Measurements from ENCODE around the gene ADGRD2. TPM values are rescaled to one million over a fixed set of nuclear protein-coding genes. Genes with fewer than 3 reads are reported as not detected.

ADGRD2 gene
- total and polyA plus RNA-seq, 9 of the 15 experiments (the other 6 are each of a cell fraction or from before 2014, with no cell fraction given), result not detected

- POLR2A ChIA-PET, result no interaction called here
- intact Hi-C loops (cut with micrococcal nuclease), result no loop called here
Measured at GRCh38 chr9:124458441-124458840, 8.2 kb downstream of the ADGRD2 start.

More at GRCh38 chr9:124458441-124458840, 8.2 kb downstream of the ADGRD2 start:
- peaks cover 3 to 27% of the 10 kb centered on the region in 2 experiments; a peak in 3 of 5 replicates for H3K27me3 ChIP-seq (ENCODE audit: control insufficient read depth in 2 of 2, insufficient read depth in 2 of 2, low read length in 2 of 2)
- H2AFZ ChIP-seq (ENCODE audit: low read depth, low read length), result no peak overlapping the region
- H3K4me3 ChIP-seq, result no peak overlapping the region
- TF ChIP-seq TAL1 (IDR thresholded peaks at IDR 0.05) (no peak), NUFIP1 (IDR thresholded peaks at IDR 0.05; ENCODE audit: partially characterized antibody) (no peak), ZNF253 (CRISPR knock-in tag; conservative IDR thresholded peaks at IDR 0.05) (no peak), STAG1 (CRISPR knock-in tag; IDR thresholded peaks at IDR 0.05; ENCODE audit: borderline replicate concordance) (no peak), ZNF347 (CRISPR knock-in tag; IDR thresholded peaks at IDR 0.05; ENCODE audit: low read depth) (no peak), CBX5 (IDR thresholded peaks at IDR 0.05; ENCODE audit: borderline replicate concordance, low read depth) (no peak), BRCA1 (IDR thresholded peaks at IDR 0.05) (no peak), BRCA1 (CRISPR knock-in tag; IDR thresholded peaks at IDR 0.05) (no peak), ELK1 (CRISPR knock-in tag; IDR thresholded peaks at IDR 0.05) (no peak), MXD1 (CRISPR knock-in tag; IDR thresholded peaks at IDR 0.05; ENCODE audit: borderline replicate concordance, poor library complexity, severe bottlenecking) (no peak)
- no TSS peak for BruUV-seq (replicated peaks)
- in situ Hi-C loops (cut with MboI), result no loop called here
- ATAC-seq (no peak), DNase-seq (ENCODE audit: extremely low read depth in 1 of 4, low spot score in 3 of 4) (no peak), FAIRE-seq (no peak)
- WGBS (ENCODE audit: insufficient coverage, low coverage, missing lambda C conversion rate), result 33% methylated on average over 9 of the region's 9 CpGs
- no peaks in the 10 kb centered on the region for H3K9me1 ChIP-seq (ENCODE audit: control insufficient read depth, insufficient read depth, low read length)
- H3K4me1 ChIP-seq (replicated peaks in 1 of 2; ENCODE audit: control insufficient read depth in 2 of 2, insufficient read depth in 2 of 2, low read length in 2 of 2), result peaks cover 0 to 21% of the 10 kb centered on the region in 2 experiments; a peak in 2 of 5 replicates
- H3K4me2 ChIP-seq (ENCODE audit: insufficient read depth, low read length), result no peak overlapping the region
- peaks cover 19% of the 10 kb centered on the region; the same call in 1 of the 2 replicates for H4K20me1 ChIP-seq (replicated peaks; ENCODE audit: control insufficient read depth, insufficient read depth, low read length)
- H3K79me2 ChIP-seq (ENCODE audit: control insufficient read depth, insufficient read depth, low read length), result no peaks in the 10 kb centered on the region
- no peaks in the 10 kb centered on the region for H3K9me3 ChIP-seq (replicated peaks; ENCODE audit: control insufficient read depth, insufficient read depth, low read depth, low read length)
- H3K9ac ChIP-seq (ENCODE audit: insufficient read depth in 1 of 2, low read depth in 2 of 2, low read length in 2 of 2), result peak overlapping the region in 1 of 2 experiments; percentile 56; a peak in 1 of 4 replicates
- CTCF ChIA-PET (ENCODE audit: low intra/inter-chr PET ratio), result no interaction called here
- H3K27ac ChIP-seq (ENCODE audit: extremely low read depth, low read depth, low read length), result no peak overlapping the region
- H3K36me3 ChIP-seq (ENCODE audit: control insufficient read depth, insufficient read depth, low read length), result no peaks in the 10 kb centered on the region

Measured in K562 (cell line).